Middle frontal gyrus (tissue), 1 donor: ENCODE measurements around the gene FAM25A.
A peak's percentile ranks its signal among the peaks of the same experiment; 100 is the strongest.
"Not testable (repeated sequence)": the region's sequence is repeated elsewhere in the genome, so short reads cannot be mapped to it uniquely, and the experiment has no call there.

Experiments
- DNase-seq: peaks from one replicate; pipeline ENCODE4 v3.0.0-alpha.2; 2015; ENCODE audit warnings: low spot score; ENCODE audit errors: extremely low spot score

FAM25A gene

DNA sequence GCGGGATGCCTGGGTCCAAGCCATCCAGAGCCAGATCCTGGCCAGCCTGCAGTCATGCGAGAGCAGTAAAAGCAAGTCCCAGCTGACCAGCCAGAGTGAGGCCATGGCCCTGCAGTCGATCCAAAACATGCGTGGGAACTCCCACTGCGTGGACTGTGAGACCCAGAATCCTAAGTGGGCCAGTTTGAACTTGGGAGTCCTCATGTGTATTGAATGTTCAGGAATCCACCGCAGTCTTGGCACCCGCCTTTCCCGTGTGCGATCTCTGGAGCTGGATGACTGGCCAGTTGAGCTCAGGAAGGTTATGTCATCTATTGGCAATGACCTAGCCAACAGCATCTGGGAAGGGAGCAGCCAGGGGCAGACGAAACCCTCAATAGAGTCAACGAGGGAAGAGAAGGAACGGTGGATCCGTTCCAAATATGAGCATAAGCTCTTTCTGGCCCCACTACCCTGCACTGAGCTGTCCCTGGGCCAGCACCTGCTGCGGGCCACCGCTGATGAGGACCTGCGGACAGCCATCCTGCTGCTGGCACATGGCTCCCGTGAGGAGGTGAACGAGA lies 10.9 kb upstream of the FAM25A start:
- DNase-seq: not testable (repeated sequence)

DNA sequence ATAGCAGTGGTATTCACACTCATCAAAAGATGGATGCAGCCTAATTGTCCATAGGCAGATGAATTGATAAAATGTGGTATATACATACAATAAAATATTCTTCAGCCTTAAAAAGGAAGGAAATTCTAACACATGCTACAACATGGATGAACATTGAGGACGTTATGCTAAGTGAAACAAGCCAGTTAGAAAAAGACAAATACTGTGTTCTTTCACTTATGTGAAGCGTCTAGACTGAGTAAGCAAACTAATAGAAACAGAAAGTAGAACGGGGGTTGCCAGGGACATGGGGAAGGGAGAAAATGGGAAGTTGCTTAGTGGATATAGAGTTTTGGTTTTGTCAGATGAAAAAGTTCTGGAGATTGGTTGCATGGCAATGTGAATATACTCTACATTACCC lies 6.6 kb upstream of the FAM25A start:
- not testable (repeated sequence) for DNase-seq

DNA sequence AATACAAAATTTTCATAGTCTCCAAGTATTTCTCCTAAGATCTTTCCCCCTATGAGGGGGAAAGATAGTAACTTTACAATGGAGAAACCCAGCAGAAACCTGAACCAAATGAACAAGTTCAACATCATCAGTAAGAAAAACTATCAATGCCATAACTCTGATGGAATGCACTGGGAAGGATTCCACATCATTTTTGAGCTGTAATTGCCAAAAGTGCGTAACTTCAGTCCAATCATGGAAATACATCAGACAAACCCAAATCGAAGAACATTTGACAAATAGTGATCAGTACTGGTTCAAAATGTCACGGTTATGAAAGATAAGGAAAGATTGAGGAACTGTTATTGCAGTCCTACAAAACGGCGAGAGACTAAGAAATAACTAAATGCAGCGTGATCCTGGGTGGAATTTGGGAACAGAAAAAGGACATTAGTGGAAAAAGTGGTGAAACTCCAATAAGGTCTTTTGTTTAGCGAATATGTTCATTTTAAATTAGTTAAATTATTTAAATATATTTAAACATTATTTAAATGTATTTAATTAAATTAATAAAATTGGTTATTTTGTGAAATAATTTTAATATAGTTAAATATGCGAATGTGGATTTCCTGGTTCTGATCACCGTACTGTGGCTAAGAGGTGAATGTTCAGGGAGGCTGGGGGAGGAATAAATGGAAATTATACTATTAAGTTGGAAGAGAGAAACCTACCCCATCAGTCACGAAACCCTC lies 4.9 kb upstream of the FAM25A start:
- DNase-seq: not testable (repeated sequence)

DNA sequence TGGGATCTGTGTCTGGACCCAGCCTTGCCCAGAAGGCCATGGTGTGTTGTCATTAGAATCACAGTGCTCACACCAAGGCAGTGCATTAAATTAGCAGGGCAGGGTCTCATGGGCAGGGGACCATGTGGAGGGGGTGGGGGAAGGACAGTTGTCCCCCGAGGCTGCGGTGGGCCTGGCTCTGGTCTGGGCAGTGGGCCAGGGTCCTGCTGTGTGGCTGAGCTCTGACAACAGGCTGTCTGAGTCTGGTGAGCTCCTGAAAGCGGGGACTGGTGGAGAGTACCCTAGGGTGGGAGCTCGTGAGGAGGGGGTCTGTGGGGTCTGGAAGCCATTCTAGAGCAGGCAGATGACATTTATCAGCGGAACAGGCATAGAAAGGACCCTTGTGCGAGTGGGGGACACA lies 2.0 kb upstream of the FAM25A start:
- not testable (repeated sequence) for DNase-seq

DNA sequence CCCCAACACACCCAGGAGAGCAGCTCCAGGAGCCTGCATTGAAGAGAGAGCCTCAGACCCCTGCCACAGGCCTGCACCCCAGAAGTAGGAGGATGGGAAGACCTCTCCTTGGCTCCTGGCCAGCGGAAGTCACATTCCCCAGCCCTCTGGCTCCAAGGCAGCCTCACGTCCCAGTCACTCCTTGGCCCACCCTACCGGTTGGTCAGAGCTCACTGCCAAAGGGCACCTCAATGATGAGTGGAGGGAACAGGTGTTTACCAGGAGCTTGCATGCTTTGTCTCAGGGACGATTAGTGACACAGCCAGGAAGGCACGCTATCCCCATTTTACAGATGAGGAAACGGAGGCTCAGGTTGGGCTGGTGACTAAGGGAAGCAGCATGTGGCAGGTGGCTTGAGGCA lies 1.0 kb upstream of the FAM25A start:
- DNase-seq: not testable (repeated sequence)

DNA sequence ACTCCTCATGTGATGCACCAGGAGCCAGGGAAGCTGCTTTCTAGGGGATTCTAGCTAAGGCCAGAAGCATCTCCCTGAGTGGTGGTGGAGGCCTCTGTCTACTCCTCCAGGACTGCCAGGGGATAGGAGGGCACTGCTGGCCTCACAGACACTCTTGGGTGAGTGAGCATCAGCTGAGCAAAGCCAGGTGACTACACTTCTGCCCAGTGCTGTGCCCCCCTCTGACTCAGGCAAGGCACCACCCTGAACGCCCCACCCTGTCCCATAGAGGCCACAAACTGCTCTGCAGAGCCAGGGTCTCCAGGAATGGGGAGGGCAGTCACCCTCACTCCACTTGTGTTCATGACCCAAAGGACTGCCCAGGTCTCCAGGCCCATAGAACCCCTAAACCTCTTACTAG lies 590 bp upstream of the FAM25A start:
- not testable (repeated sequence) for DNase-seq

DNA sequence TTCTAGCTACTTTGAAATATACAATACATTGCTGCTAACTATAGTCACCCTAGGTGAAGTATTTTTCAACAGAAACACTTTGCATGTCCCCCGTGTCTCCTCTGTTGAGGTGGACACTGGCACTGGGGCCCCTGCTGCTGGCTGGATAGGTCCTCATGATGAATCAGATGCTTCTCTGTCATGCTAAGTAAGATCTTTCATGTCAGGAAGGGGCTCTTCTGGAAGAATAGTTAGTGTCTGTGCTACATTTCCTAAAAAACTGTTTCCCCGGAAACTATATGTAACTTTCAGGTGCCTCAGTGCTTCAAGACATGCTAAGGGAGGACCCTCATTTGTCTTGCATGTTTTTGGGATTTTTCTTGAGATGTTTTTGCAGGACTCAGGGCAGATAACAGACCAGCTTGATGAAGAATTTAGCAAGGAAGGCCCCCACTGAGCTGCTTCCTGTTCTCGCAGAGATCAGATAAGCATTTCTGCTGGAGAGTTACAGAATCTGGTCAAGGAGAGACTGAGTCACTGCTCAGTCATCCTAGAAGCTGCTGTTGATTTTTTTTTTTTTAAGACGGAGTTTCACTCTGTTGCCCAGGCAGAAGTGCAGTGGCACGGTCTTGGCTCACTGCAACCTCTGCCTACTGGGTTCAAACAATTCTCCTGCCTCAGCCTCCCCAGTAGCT lies 5.3 kb downstream of the FAM25A start:
- not testable (repeated sequence) for DNase-seq

DNA sequence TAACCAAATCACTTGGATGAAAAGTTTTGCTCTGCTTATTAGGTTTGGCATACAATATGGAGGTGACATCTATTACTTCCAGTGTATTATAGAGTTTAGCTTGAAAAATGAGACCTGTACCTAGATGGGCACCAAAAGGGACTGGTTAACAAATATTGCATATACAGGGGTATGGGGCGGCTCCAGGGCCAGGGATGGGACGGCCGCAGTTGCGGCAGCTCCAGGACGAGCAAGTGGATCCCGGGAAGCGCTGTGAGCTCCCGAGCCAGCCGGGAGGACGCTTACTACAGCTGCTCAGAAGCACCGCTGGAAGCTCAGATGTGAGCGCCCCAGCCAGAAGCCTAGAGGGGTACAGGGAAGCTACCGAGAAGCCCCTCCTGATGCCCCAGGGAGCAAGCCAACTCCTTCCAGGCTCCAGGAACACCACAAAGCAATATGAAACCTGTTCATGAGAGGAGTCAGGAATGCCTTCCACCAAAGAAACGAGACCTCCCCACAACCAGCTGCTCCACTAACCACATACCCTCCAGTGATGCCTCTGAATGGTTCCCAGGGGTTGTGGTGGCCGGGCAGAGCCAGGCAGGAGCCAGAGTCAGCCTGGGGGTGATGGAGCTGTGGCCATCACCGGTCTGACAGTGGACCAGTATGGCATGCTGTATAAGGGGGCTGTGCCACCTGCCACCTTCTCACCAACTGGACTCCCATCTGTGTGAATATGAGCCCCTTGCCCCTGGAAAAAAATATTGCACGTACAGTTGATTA lies 6.8 kb downstream of the FAM25A start:
- DNase-seq: not testable (repeated sequence)

DNA sequence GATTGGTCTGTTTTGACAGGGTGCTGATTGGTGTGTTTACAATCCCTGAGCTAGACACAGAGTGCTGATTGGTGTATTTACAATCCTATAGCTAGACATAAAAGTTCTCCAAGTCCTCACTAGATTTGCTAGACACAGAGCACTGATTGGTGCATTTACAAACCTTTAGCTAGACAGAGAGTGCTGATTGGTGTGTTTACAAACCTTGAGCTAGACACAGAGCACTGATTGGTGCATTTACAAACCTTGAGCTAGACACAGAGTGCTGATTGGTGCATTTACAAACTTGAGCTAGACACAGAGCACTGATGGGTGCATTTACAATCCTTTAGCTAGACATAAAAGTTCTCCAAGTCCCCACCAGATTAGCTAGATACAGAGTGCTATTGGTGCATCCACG lies 10.3 kb downstream of the FAM25A start:
- not testable (repeated sequence) for DNase-seq

DNA sequence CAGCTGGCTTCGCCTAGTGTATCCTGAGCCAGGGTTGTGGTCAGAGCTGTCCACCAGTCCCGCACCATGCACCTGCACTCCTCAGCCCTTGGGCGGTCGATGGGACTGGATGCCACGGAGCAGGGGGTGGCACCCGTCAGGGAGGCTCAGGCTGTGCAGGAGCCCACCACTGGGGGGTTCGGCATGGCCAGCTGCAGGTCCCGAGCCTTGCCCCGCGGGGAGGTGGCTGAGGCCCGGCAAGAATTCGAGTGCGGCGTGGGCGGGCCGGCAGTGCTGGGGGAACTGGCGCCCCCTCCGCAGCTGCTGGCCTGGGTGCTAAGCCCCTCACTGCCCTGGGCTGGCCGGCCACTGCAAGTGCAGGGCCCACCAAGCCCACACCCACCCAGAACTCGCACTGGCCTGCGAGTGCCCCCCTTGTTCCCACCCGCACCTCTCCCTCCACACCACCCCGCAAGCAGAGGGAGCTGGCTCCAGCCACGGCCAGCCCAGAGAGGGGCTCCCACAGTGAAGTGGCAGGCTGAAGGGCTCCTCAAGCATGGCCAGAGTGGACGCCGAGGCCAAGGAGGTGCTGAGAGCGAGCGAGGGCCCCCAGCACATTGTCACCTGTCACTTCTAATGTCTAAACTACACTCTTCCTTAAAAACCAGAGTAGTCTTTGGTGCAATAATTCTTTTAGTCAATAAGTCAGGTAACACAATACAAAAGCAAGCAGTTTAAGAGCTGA lies 11.0 kb downstream of the FAM25A start:
- DNase-seq: no peak

DNA sequence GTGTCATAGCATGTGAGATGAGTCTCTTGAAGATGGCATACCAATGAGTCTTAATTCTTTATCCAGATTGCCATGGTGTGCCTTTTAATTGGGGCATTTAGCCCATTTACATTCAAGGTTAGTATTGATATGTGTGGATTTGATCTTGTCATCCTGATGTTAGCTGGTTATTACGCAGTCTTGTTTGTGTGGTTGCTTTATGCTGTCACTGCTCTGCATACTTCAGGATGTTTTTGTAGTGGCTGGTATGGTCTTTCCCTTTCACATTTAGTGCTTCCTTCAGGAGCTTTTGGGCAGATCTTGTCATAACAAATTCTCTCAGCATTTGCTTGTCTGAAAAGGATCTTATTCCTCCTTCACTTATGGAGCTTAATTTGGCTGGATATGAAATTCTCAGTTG lies 16.5 kb downstream of the FAM25A start:
- no peak for DNase-seq

DNA sequence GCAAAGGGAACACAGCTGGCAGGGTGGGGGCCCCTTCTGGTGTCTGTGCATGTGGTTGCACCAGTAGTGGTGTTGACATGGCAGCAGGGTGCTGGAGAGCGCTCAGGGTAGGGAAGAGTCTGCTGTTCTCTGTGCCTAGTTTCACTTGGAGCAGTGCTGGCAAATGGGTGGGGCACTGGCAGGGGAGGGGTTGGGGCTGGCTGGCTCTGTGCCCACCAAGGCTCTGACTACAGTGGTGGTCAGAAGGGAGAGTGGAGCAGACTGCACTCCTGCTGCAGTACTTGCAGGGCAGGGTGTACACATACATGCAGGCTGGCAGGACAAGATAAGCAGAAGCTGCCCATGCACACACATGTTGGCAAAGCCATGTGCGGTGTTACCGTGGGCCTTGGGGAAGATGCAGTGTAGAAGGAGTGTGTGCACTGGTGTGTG lies 18.2 kb downstream of the FAM25A start:
- no peak for DNase-seq

DNA sequence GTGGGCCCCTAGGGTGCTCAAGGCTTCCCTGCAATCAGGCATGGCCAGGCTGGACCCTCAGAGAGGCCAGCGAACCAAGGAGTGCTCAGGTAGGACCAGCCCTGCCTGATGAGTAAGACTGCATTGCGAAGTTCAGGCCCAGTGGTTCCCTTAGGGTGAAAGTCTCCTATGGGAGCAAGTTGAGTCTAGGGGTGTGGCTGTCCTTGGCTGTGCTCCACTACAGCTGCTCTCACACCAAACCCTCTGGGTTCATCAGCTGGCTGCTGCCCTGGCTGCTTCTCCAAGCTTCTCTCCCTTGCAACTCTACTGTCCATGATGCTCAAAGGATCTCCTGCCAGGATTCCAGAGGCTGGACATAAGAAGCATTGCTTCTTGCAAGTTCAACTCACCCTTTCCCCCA lies 18.7 kb downstream of the FAM25A start:
- no peak for DNase-seq

DNA sequence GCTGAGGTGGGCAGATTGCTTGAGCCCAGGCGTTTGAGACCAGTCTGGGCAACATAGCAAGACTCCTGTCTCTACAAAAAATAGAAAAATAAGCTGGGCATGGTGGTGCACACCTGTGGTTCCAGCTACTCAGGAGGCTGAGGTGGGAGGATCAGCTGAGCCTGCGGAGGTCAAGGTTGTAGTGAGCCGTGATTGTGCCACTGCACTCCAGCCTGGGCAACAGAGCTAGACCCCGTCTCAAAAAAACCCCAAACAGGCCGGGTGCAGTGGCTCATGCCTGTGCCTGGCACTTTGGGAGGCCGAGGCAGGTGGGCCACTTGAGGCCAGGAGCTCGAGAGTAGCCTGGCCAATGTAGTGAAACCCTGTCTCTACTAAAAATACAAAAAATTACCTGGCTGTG lies 23.5 kb downstream of the FAM25A start:
- not testable (repeated sequence) for DNase-seq

DNA sequence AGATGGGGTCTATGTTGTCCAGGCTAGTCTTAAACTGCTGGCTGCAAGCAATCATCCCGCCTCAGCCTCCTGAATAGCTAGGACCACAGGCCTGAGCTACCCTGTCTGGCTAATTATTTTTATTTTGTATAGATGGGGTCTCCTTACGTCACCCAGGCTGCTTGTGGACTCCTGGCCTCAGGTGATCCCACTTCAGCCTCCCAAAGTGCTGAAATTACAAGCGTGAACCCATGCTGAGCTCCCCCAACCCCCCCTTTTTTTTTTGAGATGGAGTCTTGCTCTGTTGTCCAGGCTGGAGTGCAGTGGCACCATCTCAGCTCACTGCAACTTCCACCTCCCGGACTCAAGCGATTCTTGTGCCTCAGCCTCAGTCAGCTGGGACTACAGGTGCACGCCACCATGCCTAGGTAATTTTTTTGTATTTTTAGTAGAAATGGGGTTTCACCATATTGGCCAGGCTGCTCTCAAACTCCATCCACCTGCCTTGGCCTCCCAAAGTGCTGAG lies 25.4 kb downstream of the FAM25A start:
- DNase-seq: no peak

DNA sequence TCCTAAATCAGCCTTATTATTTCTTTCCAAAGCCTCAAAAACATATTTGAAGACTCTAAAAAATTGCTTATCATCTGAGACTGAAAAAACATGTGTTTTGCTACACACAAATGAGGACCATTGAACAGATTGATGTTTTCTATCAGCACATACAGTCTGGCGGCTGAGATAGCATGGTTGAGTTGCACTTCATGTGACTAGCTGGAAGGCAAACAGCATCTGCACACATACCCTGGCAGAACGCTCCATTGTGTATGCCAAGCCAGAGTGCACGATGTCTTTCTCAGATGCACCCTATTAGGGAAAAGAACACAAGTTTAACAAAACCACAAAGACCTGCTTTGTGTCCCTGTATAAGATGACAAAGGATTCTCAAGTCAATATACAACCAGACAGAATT lies 33.0 kb downstream of the FAM25A start:
- DNase-seq: no peak

DNA sequence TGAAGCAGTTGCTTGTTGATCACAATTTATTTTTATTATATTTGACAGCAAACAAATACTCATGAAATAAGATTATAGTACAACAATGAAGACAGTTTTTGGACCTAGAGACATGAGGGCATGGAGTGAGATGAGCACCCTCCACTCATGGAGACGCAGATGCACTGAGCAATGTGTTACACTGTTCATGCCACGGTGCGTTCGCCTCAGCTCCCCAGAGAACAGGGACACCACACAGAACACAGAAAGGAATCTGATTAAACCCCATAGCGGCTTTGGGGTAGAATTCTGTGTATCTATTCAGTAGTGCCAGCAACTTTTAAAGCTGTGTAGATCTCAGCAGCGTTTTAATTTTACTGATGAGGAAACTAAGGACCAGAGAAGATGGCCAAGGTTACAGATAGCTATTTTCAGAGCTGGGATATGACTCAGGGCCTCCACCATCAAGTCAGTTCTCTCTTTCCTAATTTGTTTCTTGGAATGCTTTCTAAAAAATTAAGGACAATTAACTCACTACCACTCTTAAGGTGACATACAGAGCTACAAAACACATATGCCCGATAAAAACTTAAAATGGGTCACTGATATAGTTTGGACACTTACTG lies 33.6 kb downstream of the FAM25A start:
- DNase-seq: no peak

DNA sequence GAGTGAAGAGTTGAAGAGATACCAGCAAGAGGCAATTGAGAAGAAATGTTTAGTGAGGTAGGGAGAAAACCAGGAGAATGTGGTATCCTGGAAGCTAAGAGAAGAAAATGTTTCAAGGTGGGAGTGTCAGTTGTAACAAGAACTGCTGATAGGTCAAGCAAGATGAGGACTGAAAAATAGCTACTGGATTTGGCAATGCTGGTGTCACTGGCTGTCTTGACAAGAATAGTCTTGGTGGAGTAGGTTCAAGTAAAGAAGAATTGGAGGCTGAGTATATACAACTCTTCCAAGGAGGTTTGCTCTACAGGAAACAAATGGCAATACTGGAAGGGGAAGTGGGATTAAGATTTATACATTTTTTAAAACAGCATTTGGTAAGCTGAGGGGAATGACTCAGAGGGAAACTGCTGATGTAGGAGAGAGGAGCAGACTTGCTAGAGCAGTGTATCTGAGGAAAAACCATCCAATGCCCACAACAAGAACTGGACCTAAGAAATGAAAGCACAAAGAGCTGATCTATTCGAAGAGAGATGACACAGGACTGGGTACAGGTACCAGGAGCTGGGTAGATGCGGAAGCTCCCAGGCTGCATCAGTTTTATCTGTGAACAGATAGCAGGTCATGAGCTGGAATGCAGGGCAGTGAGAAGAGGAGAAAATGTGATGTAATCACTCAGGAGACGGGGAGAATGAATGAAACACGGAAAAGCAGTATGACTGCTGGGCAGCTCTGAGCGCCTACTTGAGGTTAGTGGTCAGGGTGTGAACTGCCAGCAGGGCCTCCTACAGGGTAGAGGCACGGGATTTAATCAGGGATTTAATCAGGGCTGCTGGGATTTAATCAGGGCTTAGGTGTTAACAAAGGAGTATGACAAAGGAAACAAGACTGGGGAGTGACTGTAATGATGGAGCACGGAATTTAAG lies 34.5 kb downstream of the FAM25A start:
- DNase-seq: no peak

DNA sequence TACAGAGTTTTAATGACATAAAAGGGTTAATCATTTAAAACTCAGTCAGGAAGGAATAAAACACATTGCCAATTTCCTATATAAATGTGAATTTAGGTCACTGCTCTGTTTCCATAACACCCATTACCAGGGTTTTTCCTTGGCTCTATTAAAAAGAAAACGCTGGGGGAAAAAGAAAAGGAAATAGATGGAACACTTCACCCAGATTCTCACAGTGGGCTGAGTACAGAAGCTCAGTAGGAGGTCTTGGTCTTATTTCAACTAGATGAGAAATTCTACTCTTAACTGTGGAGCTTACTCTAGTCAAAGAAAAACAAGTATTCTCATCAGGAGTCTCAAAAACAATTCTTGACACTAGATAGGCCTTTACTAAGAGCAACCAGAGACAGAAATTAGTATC lies 38.1 kb downstream of the FAM25A start:
- DNase-seq: peak; percentile 28

DNA sequence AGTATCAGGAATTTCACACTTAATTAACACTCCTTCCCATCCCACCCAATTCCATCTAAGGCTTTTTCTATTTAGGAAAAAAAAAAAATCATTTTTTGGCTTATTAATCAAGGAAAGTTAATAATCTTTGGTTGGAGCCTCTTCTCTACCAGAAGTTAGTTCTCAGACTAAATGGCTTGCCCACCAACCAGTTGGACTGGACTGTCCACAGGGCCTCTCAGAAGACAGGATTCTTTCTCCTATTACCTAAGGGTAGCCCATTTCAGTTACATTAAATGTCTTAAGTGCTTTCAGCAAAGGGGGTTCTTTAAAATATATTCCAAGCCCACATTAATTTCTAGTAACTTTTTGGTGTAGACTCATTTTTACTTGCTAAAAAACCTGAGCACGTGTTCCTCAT lies 39.3 kb downstream of the FAM25A start:
- DNase-seq: no peak
